DND-41 (cell line): Measurements from ENCODE around the gene PM20D2.
A peak's percentile ranks its signal among the peaks of the same experiment; 100 is the strongest.

Experiments
- ATAC-seq: fragments of 200-7000 bp; cut with Tn5 transposase; 3 replicates; pipeline ENCODE4 v1.9.1; 2021; ENCODE audit warnings: low read depth; ENCODE audit not compliant: insufficient read depth
- DNase-seq: peaks from one replicate; pipeline ENCODE4 v3.0.0-alpha.2; 2020
- H2AFZ ChIP-seq: 2 replicates; pipeline ENCODE4 v1.6.0; 2012; ENCODE audit warnings: low read depth, low read length
- H3K27ac ChIP-seq: 2 replicates; pipeline ENCODE4 v1.5.1; 2012; ENCODE audit warnings: low read length, inconsistent platforms
- H3K27me3 ChIP-seq: fragments of 200-600 bp; sonication (generic); 2 replicates; pipeline ENCODE4 v1.6.0; 2012; ENCODE audit warnings: low read length, mild to moderate bottlenecking, inconsistent platforms; ENCODE audit not compliant: insufficient read depth, poor library complexity
- H3K36me3 ChIP-seq: 2 replicates; pipeline ENCODE4 v1.5.1; 2012; ENCODE audit warnings: low read length, inconsistent platforms; ENCODE audit not compliant: insufficient read depth
- H3K4me1 ChIP-seq: 2 replicates; pipeline ENCODE4 v1.5.1; 2012; ENCODE audit warnings: mild to moderate bottlenecking, low read length; ENCODE audit not compliant: insufficient read depth
- H3K4me2 ChIP-seq: 2 replicates; pipeline ENCODE4 v1.6.0; 2012; ENCODE audit warnings: mild to moderate bottlenecking, moderate library complexity, low read length, inconsistent platforms; ENCODE audit not compliant: insufficient read depth
- H3K4me3 ChIP-seq, 2 experiments: fragments of 200-600 bp in 1 of 2; shearing (Covaris generic) in 1 of 2; 2 replicates each; pipeline ENCODE4 v1.5.1; 2012 to 2016; ENCODE audit warnings: inconsistent platforms in 2 of 2, low read length in 2 of 2, mild to moderate bottlenecking in 2 of 2, low read depth in 1 of 2, moderate library complexity in 1 of 2
- H3K79me2 ChIP-seq: 2 replicates; pipeline ENCODE4 v1.6.0; 2012; ENCODE audit warnings: low read length, inconsistent platforms; ENCODE audit not compliant: insufficient read depth
- H3K9ac ChIP-seq: 2 replicates; pipeline ENCODE4 v1.6.0; 2012; ENCODE audit warnings: low read depth, mild to moderate bottlenecking, inconsistent platforms, low read length, moderate library complexity
- H3K9me3 ChIP-seq: 2 replicates; pipeline ENCODE4 v1.5.1; 2012; ENCODE audit warnings: low read length, moderate library complexity, mild to moderate bottlenecking, inconsistent platforms; ENCODE audit not compliant: insufficient read depth, severe bottlenecking
- H4K20me1 ChIP-seq: 2 replicates; pipeline ENCODE4 v1.6.0; 2012; ENCODE audit warnings: low read length; ENCODE audit not compliant: insufficient read depth
- CTCF ChIP-seq: IDR thresholded peaks from 2 replicates; pipeline ENCODE4 v1.5.1; 2012; ENCODE audit warnings: borderline replicate concordance, low read length, moderate library complexity, mild to moderate bottlenecking; ENCODE audit not compliant: poor library complexity, severe bottlenecking; ENCODE audit errors: extremely low read depth
- EZH2 ChIP-seq: IDR thresholded peaks from 3 replicates; pipeline ENCODE4 v1.6.1; 2012; ENCODE audit warnings: borderline replicate concordance, low read depth, mild to moderate bottlenecking, moderate library complexity, low read length, inconsistent platforms; ENCODE audit not compliant: severe bottlenecking

The PM20D2 gene

DNA sequence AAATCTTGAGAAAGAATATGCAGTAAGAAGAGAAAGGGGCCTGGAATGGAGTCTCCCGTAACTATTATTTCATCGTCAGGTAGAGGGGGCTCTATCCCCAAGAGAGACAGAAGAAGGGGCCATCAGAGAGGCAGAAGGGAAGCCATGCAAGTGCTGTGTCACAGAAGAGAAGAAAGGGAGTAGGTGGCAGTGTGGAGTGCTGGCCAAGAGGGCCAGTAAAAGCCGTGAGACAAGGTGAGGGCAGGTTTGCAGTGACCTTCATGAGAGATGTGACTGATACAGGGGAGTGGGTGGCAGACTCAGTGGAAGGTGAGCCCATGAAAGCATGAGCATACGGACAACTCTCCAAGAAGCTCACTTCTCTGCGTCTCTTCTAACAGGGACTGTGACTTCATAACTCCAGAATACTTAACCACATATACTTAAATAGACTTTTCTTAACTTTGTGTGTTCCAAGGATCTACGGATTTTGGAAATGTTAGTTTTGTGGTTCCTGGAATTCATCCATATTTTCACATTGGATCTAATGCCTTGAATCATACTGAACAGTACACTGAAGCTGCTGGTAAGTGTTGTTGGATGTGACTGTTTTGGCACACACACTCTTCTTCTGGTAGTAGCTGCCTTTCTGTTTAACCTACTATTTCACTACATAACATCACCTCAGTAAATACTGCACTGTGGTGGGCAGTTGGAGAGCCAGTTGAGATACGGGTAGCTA, 15.6 kb downstream of the PM20D2 start:
- peaks cover 67% of the 10 kb centered on the region for H3K36me3 ChIP-seq
- H4K20me1 ChIP-seq = peaks cover under 1% of the 10 kb centered on the region; the same call in 1 of the 2 replicates
- no peak overlapping the region for H3K4me3 ChIP-seq
- ATAC-seq = peak; percentile 37; the same call in 1 of the 3 replicates
- H3K27ac ChIP-seq = no peak overlapping the region
- TF ChIP-seq EZH2 = no peak
- peak; percentile 19 for TF ChIP-seq CTCF
- H3K27me3 ChIP-seq = no peaks in the 10 kb centered on the region
- no peaks in the 10 kb centered on the region for H3K79me2 ChIP-seq
- H2AFZ ChIP-seq = no peak overlapping the region
- no peak for DNase-seq
- no peaks in the 10 kb centered on the region for H3K9me3 ChIP-seq
- no peaks in the 10 kb centered on the region for H3K4me1 ChIP-seq
- no peak overlapping the region for H3K9ac ChIP-seq
- no peak overlapping the region for H3K4me2 ChIP-seq

- Histone ChIP-seq H3K36me3 (peaks cover 64% of the 10 kb centered on the region), H2AFZ (no peak overlapping the region), H3K4me3 (no peak overlapping the region), H3K4me2 (no peak overlapping the region), H3K9me3 (no peaks in the 10 kb centered on the region), H3K27ac (no peak overlapping the region), H3K9ac (no peak overlapping the region), H3K4me1 (no peaks in the 10 kb centered on the region), H3K27me3 (no peaks in the 10 kb centered on the region), H4K20me1 (no peaks in the 10 kb centered on the region; the same call in 1 of the 2 replicates), H3K79me2 (no peaks in the 10 kb centered on the region)
- TF ChIP-seq CTCF = no peak
- no peak for TF ChIP-seq EZH2
- DNase-seq (no peak), ATAC-seq (no peak)
Measured at GRCh38 chr6:89162047-89162371, 16.2 kb downstream of the PM20D2 start.

GRCh38 chr6:89172131-89172530, 26.3 kb downstream of the PM20D2 start:
- Histone ChIP-seq H3K9ac (no peak overlapping the region), H3K9me3 (no peaks in the 10 kb centered on the region), H2AFZ (no peak overlapping the region), H3K36me3 (no peaks in the 10 kb centered on the region), H3K4me1 (no peaks in the 10 kb centered on the region), H3K4me2 (no peak overlapping the region), H3K79me2 (no peaks in the 10 kb centered on the region), H3K4me3 (no peak overlapping the region), H3K27me3 (no peaks in the 10 kb centered on the region), H3K27ac (no peak overlapping the region), H4K20me1 (no peaks in the 10 kb centered on the region)
- DNase-seq (no peak), ATAC-seq (no peak)
- TF ChIP-seq EZH2 = no peak
- TF ChIP-seq CTCF = no peak

- TF ChIP-seq EZH2 = no peak
- no peak for TF ChIP-seq CTCF
- no peak for ATAC-seq
Measured at GRCh38 chr6:89173634-89174033, 27.8 kb downstream of the PM20D2 start.

More at GRCh38 chr6:89173634-89174033, 27.8 kb downstream of the PM20D2 start:
- Histone ChIP-seq H3K27me3 (no peaks in the 10 kb centered on the region), H2AFZ (no peak overlapping the region), H3K4me3 (no peak overlapping the region), H3K27ac (no peak overlapping the region), H3K9ac (no peak overlapping the region), H3K79me2 (no peaks in the 10 kb centered on the region), H3K9me3 (no peaks in the 10 kb centered on the region), H3K36me3 (no peaks in the 10 kb centered on the region), H4K20me1 (no peaks in the 10 kb centered on the region), H3K4me2 (no peak overlapping the region), H3K4me1 (no peaks in the 10 kb centered on the region)
- DNase-seq = no peak
